Skeletal muscle satellite cell (primary cell): ENCODE results near the gene FRMD3.

ENCODE experiments used
- H3K27me3 ChIP-seq: 2 replicates; pipeline ENCODE4 v1.7.0; 2013; ENCODE audit warnings: low read length; ENCODE audit not compliant: control insufficient read depth, insufficient read depth
- H3K36me3 ChIP-seq: 2 replicates; pipeline ENCODE4 v1.7.0; 2013; ENCODE audit warnings: mild to moderate bottlenecking, control low read depth, low read length; ENCODE audit not compliant: insufficient read depth
- H3K4me1 ChIP-seq: 2 replicates; pipeline ENCODE4 v1.7.0; 2013; ENCODE audit warnings: low read length; ENCODE audit not compliant: control insufficient read depth, insufficient read depth
- H3K4me2 ChIP-seq: 2 replicates; pipeline ENCODE4 v1.7.0; 2013; ENCODE audit warnings: mild to moderate bottlenecking, low read length
- H3K4me3 ChIP-seq: 2 replicates; pipeline ENCODE4 v1.7.0; 2013; ENCODE audit warnings: low read length
- H3K9ac ChIP-seq: 2 replicates; pipeline ENCODE4 v1.7.0; 2013; ENCODE audit warnings: mild to moderate bottlenecking, low read depth, low read length, moderate library complexity
- H3K9me3 ChIP-seq: replicated peaks from 2 replicates; pipeline ENCODE4 v1.7.0; 2013; ENCODE audit warnings: mild to moderate bottlenecking, control low read depth, low read length

The FRMD3 gene

GRCh38 chr9:83242066-83242465, 296.1 kb downstream of the FRMD3 start:
- Histone ChIP-seq H3K4me2 (no peak overlapping the region), H3K9me3 (no peaks in the 10 kb centered on the region), H3K27me3 (no peaks in the 10 kb centered on the region), H3K4me3 (no peak overlapping the region), H3K36me3 (no peaks in the 10 kb centered on the region), H3K9ac (no peak overlapping the region), H3K4me1 (no peaks in the 10 kb centered on the region)

- Histone ChIP-seq H3K4me1 (no peaks in the 10 kb centered on the region), H3K9ac (no peak overlapping the region), H3K4me2 (no peak overlapping the region), H3K4me3 (no peak overlapping the region), H3K27me3 (no peaks in the 10 kb centered on the region), H3K9me3 (no peaks in the 10 kb centered on the region), H3K36me3 (no peaks in the 10 kb centered on the region)
Observed at GRCh38 chr9:83240671-83241070, 297.5 kb downstream of the FRMD3 start.

- Histone ChIP-seq H3K27me3 (no peaks in the 10 kb centered on the region), H3K4me3 (no peak overlapping the region), H3K9ac (no peak overlapping the region), H3K4me1 (no peaks in the 10 kb centered on the region), H3K9me3 (no peaks in the 10 kb centered on the region), H3K36me3 (no peaks in the 10 kb centered on the region), H3K4me2 (no peak overlapping the region)
Observed at GRCh38 chr9:83239747-83240146, 298.5 kb downstream of the FRMD3 start.

GRCh38 chr9:83238871-83239640, 299.1 kb downstream of the FRMD3 start:
- Histone ChIP-seq H3K4me2 (no peak overlapping the region), H3K27me3 (no peaks in the 10 kb centered on the region), H3K9me3 (no peaks in the 10 kb centered on the region), H3K9ac (no peak overlapping the region), H3K4me1 (no peaks in the 10 kb centered on the region), H3K36me3 (no peaks in the 10 kb centered on the region), H3K4me3 (no peak overlapping the region)

- Histone ChIP-seq H3K4me3 (no peak overlapping the region), H3K9me3 (no peaks in the 10 kb centered on the region), H3K4me1 (no peaks in the 10 kb centered on the region), H3K27me3 (no peaks in the 10 kb centered on the region), H3K36me3 (no peaks in the 10 kb centered on the region), H3K4me2 (no peak overlapping the region), H3K9ac (no peak overlapping the region)
Observed at GRCh38 chr9:83236029-83236696, 302.0 kb downstream of the FRMD3 start.

- H3K36me3 ChIP-seq = no peaks in the 10 kb centered on the region
Observed at GRCh38 chr9:83235526-83235925, 302.7 kb downstream of the FRMD3 start.

GRCh38 chr9:83234541-83234940, 303.7 kb downstream of the FRMD3 start:
- Histone ChIP-seq H3K9ac (no peak overlapping the region), H3K36me3 (no peaks in the 10 kb centered on the region), H3K4me2 (no peak overlapping the region), H3K27me3 (no peaks in the 10 kb centered on the region), H3K4me1 (no peaks in the 10 kb centered on the region), H3K4me3 (no peak overlapping the region), H3K9me3 (no peaks in the 10 kb centered on the region)

More at GRCh38 chr9:83235526-83235925, 302.7 kb downstream of the FRMD3 start:
- Histone ChIP-seq H3K4me1 (no peaks in the 10 kb centered on the region), H3K27me3 (no peaks in the 10 kb centered on the region), H3K4me2 (no peak overlapping the region), H3K9ac (no peak overlapping the region), H3K4me3 (no peak overlapping the region), H3K9me3 (no peaks in the 10 kb centered on the region)

GRCh38 chr9:83233647-83234046, 304.6 kb downstream of the FRMD3 start:
- H3K36me3 ChIP-seq = no peaks in the 10 kb centered on the region
- H3K9ac ChIP-seq = no peak overlapping the region
- H3K4me1 ChIP-seq = no peaks in the 10 kb centered on the region
- no peaks in the 10 kb centered on the region for H3K9me3 ChIP-seq
- no peak overlapping the region for H3K4me3 ChIP-seq
- H3K4me2 ChIP-seq = no peak overlapping the region
- H3K27me3 ChIP-seq = no peaks in the 10 kb centered on the region

- Histone ChIP-seq H3K27me3 (no peaks in the 10 kb centered on the region), H3K9ac (no peak overlapping the region), H3K9me3 (no peaks in the 10 kb centered on the region), H3K4me1 (no peaks in the 10 kb centered on the region), H3K4me3 (no peak overlapping the region), H3K36me3 (no peaks in the 10 kb centered on the region), H3K4me2 (no peak overlapping the region)
Observed at GRCh38 chr9:83231039-83231438, 307.2 kb downstream of the FRMD3 start.

GRCh38 chr9:83220730-83221129, 317.5 kb downstream of the FRMD3 start:
- Histone ChIP-seq H3K27me3 (peaks cover 6% of the 10 kb centered on the region), H3K4me3 (no peak overlapping the region), H3K4me1 (peaks cover 3% of the 10 kb centered on the region), H3K36me3 (no peaks in the 10 kb centered on the region), H3K4me2 (no peak overlapping the region), H3K9ac (no peak overlapping the region), H3K9me3 (no peaks in the 10 kb centered on the region)

- H3K9ac ChIP-seq = peak overlapping the region; percentile 67
- peak overlapping the region; percentile 80 for H3K4me3 ChIP-seq
Observed at GRCh38 chr9:83219924-83220438, 318.2 kb downstream of the FRMD3 start.

More at GRCh38 chr9:83219924-83220438, 318.2 kb downstream of the FRMD3 start:
- Histone ChIP-seq H3K27me3 (peaks cover 6% of the 10 kb centered on the region), H3K9me3 (no peaks in the 10 kb centered on the region), H3K4me2 (peak overlapping the region; percentile 95), H3K4me1 (peaks cover 3% of the 10 kb centered on the region), H3K36me3 (no peaks in the 10 kb centered on the region)
